Caco-2 (cell line): ENCODE data around the gene PPL. TPM values are rescaled to one million over a fixed set of nuclear protein-coding genes. Genes with fewer than 3 reads are reported as not detected.

Experiments used
- BruUV-seq: library from RNA; stranded (reverse); fragments of 400-500 nt; replicated peaks from 2 replicates; lab custom pipeline; 2021; lab: Mats Ljungman, UMichigan
- CTCF ChIA-PET: fragments of 300-600 bp; sonication (Branson Sonifier 250); formaldehyde crosslinking; loops from one replicate; lab custom pipeline; 2022; ENCODE audit warnings: antibody characterized with exemption; lab: Charles Lee
- POLR2A ChIA-PET: fragments of 300-600 bp; sonication (Branson Sonifier 250); formaldehyde crosslinking; loops from one replicate; lab custom pipeline; 2022; ENCODE audit warnings: antibody characterized with exemption; lab: Charles Lee
- DNase-seq, 2 experiments: peaks; one replicate each; pipeline versions ENCODE4 v3.0.0 to v3.0.0-alpha.2; 2020 to 2022
- H3K27me3 ChIP-seq: replicated peaks from 2 replicates; pipeline ENCODE4 v1.6.0; 2011; ENCODE audit warnings: low read length; ENCODE audit not compliant: control insufficient read depth, insufficient read depth
- H3K36me3 ChIP-seq: 2 replicates; pipeline ENCODE4 v1.5.1; 2011; ENCODE audit warnings: low read length; ENCODE audit not compliant: control insufficient read depth, insufficient read depth
- H3K4me1 ChIP-seq: fragments of 250-450 bp; sonication (Bioruptor Pico); 2 replicates; pipeline ENCODE4 v1.5.1; 2020; ENCODE audit warnings: mild to moderate bottlenecking
- H3K4me3 ChIP-seq: 2 replicates; pipeline ENCODE4 v1.5.1; 2011; ENCODE audit warnings: low read depth, mild to moderate bottlenecking, control low read depth, low read length
- H3K9me3 ChIP-seq: fragments of 250-450 bp; sonication (Bioruptor Pico); 2 replicates; pipeline ENCODE4 v1.5.1; 2020; ENCODE audit warnings: mild to moderate bottlenecking, moderate library complexity
- H3K27ac Mint-ChIP-seq: one replicate; pipeline ENCODE4 v1.8.0; 2022; ENCODE audit warnings: mixed read lengths; ENCODE audit not compliant: unreplicated experiment
- H3K27me3 Mint-ChIP-seq: one replicate; pipeline ENCODE4 v1.8.0; 2022; ENCODE audit warnings: mixed read lengths; ENCODE audit not compliant: insufficient read depth, unreplicated experiment
- H3K36me3 Mint-ChIP-seq: one replicate; pipeline ENCODE4 v1.8.0; 2022; ENCODE audit warnings: mild to moderate bottlenecking, mixed read lengths; ENCODE audit not compliant: insufficient read depth, unreplicated experiment
- H3K4me1 Mint-ChIP-seq: one replicate; pipeline ENCODE4 v1.8.0; 2022; ENCODE audit warnings: low read depth, mixed read lengths; ENCODE audit not compliant: unreplicated experiment
- H3K4me3 Mint-ChIP-seq: one replicate; pipeline ENCODE4 v1.8.0; 2022; ENCODE audit warnings: mild to moderate bottlenecking, moderate library complexity, mixed read lengths; ENCODE audit not compliant: unreplicated experiment
- H3K9me3 Mint-ChIP-seq: one replicate; pipeline ENCODE4 v1.8.0; 2022; ENCODE audit warnings: mixed read lengths; ENCODE audit not compliant: unreplicated experiment
- CTCF ChIP-seq, 2 experiments: fragments of 200-600 bp in 1 of 2; IDR thresholded peaks; 1 replicate in 1 of 2; 2 replicates in 1 of 2; pipeline versions ENCODE4 v1.5.1 to v1.8.0; 2011 to 2022; ENCODE audit warnings: antibody characterized with exemption in 1 of 2, control low read depth in 1 of 2, inconsistent platforms in 1 of 2, low read depth in 1 of 2, low read length in 1 of 2, mild to moderate bottlenecking in 1 of 2, moderate library complexity in 1 of 2; ENCODE audit not compliant: insufficient read depth in 1 of 2, severe bottlenecking in 1 of 2, unreplicated experiment in 1 of 2
- intact Hi-C: fragments of 100-400 bp; cut with micrococcal nuclease; formaldehyde crosslinking; loops from one replicate; pipeline ENCODE4 v1.10.0; 2022; ENCODE audit not compliant: unreplicated experiment
- total RNA-seq: library from RNA; stranded (reverse); gene quantifications from 2 replicates; pipeline ENCODE4 v1.2.3, GENCODE V29; 2022

The PPL gene
- total RNA-seq, 1 experiment from 2014 or later, result 68.1 TPM

DNA sequence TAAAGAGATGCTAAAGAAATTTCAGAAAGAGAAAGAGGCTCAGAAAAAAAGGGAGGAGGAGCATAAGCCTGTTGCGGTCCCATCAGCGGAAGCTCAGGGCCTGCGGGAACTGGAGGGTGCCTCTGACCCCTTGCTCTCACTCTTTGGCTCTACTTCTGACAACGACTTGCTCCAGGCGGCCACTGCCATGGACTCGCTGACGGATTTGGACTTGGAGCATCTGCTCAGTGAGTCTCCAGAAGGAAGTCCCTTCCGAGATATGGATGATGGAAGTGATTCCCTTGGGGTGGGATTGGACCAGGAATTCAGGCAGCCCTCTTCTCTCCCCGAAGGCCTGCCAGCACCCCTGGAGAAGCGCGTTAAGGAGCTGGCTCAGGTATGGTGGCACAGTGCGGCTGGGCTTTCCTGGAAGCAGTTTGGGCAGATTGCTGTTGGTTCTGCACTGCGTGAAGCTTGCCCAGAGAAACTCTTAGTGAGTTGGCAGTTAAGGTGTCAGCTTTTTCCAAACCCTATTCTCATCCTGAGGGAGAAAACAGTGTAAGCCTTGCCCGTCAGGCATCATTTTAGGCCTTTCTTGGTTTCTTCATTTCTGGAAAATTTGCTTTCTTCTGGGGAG is 76.1 kb downstream of the PPL start:
- H3K27ac Mint-ChIP-seq, result no peak overlapping the region
- Histone ChIP-seq H3K36me3 (peaks cover 1% of the 10 kb centered on the region; the same call in 1 of the 2 replicates), H3K4me3 (no peak overlapping the region), H3K9me3 (no peaks in the 10 kb centered on the region), H3K4me1 (no peaks in the 10 kb centered on the region), H3K27me3 (no peaks in the 10 kb centered on the region)
- intact Hi-C loops, result no loop called here
- ChIA-PET POLR2A (no interaction called here), CTCF (interaction anchor here (2.1 kb wide), 1 partner anchor 75 kb away, joined by 4 read pairs; no protein-coding TSS in a partner anchor)
- no peaks in the 10 kb centered on the region for H3K9me3 Mint-ChIP-seq
- TF ChIP-seq CTCF (IDR thresholded peaks at IDR 0.05; ENCODE audit: insufficient read depth in 1 of 2, low read depth in 1 of 2, low read length in 1 of 2, severe bottlenecking in 1 of 2, unreplicated experiment in 1 of 2), result no peak
- DNase-seq, result no peak
- no TSS peak for BruUV-seq
- H3K4me1 Mint-ChIP-seq, result no peaks in the 10 kb centered on the region
- H3K36me3 Mint-ChIP-seq, result peaks cover 57% of the 10 kb centered on the region
- H3K27me3 Mint-ChIP-seq, result no peaks in the 10 kb centered on the region
- H3K4me3 Mint-ChIP-seq, result no peak overlapping the region

- no peak overlapping the region for H3K27ac Mint-ChIP-seq
- BruUV-seq, result no TSS peak
- H3K36me3 Mint-ChIP-seq, result peaks cover 61% of the 10 kb centered on the region
Measured at GRCh38 chr16:4859900-4860255, 77.1 kb downstream of the PPL start.

DNA sequence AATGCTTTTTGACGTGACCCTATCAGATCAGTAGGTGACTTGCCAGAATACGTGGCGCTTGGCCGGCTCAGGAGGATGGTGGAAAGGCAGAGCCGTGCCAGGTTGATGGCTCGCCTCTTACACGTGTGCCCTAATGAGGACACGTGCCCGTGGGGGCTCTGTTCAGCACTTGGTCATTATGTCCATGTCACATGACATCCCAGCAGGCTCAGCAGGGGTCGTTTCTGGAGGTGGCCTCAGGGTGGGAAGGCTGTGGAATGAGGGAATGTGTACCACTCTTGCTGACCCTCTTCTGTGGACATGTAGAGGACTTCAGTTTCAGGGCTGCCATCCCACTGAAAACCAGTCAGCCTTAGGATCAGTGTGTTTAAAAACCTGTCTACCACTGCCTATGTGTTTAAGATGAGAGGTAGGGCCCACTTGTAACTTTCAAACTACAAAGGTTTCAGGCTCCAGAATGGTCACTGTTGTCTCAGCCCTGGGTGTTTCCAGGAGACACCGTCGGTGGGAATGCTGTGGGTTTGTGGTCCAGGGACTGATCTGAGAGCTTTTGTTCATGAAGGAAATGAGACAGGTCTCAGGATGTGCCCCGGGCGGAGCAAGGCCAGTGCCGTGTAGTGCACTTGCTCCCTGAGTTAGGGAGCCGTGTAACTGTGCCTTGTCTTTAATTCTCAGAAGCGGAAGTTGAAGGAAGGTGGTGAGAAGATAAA is 77.6 kb downstream of the PPL start:
- H3K27ac Mint-ChIP-seq, result no peak overlapping the region
- no peak overlapping the region for H3K4me3 Mint-ChIP-seq
- BruUV-seq, result no TSS peak
- Histone ChIP-seq H3K4me3 (no peak overlapping the region), H3K36me3 (peaks cover 1% of the 10 kb centered on the region; the same call in 1 of the 2 replicates), H3K4me1 (no peaks in the 10 kb centered on the region), H3K27me3 (no peaks in the 10 kb centered on the region), H3K9me3 (no peaks in the 10 kb centered on the region)
- H3K4me1 Mint-ChIP-seq, result no peaks in the 10 kb centered on the region
- CTCF ChIA-PET, result no interaction called here
- DNase-seq, result no peak
- no peaks in the 10 kb centered on the region for H3K27me3 Mint-ChIP-seq
- intact Hi-C loops, result no loop called here
- peaks cover 67% of the 10 kb centered on the region for H3K36me3 Mint-ChIP-seq
- no peak for TF ChIP-seq CTCF (IDR thresholded peaks at IDR 0.05; ENCODE audit: insufficient read depth in 1 of 2, low read depth in 1 of 2, low read length in 1 of 2, severe bottlenecking in 1 of 2, unreplicated experiment in 1 of 2)
- POLR2A ChIA-PET, result no interaction called here
- no peaks in the 10 kb centered on the region for H3K9me3 Mint-ChIP-seq

More at GRCh38 chr16:4859900-4860255, 77.1 kb downstream of the PPL start:
- intact Hi-C loops, result no loop called here
- Histone ChIP-seq H3K4me3 (no peak overlapping the region), H3K27me3 (no peaks in the 10 kb centered on the region), H3K4me1 (no peaks in the 10 kb centered on the region), H3K9me3 (no peaks in the 10 kb centered on the region), H3K36me3 (peaks cover 1% of the 10 kb centered on the region; the same call in 1 of the 2 replicates)
- no peak for TF ChIP-seq CTCF (IDR thresholded peaks at IDR 0.05; ENCODE audit: insufficient read depth in 1 of 2, low read depth in 1 of 2, low read length in 1 of 2, severe bottlenecking in 1 of 2, unreplicated experiment in 1 of 2)
- DNase-seq, result no peak
- H3K4me3 Mint-ChIP-seq, result no peak overlapping the region
- POLR2A ChIA-PET, result no interaction called here
- no peaks in the 10 kb centered on the region for H3K4me1 Mint-ChIP-seq
- H3K9me3 Mint-ChIP-seq, result no peaks in the 10 kb centered on the region
- CTCF ChIA-PET, result interaction anchor here (2.1 kb wide), 1 partner anchor 76 kb away, joined by 4 read pairs; no protein-coding TSS in a partner anchor
- H3K27me3 Mint-ChIP-seq, result no peaks in the 10 kb centered on the region
